HG03432 (cell line): ENCODE data around the gene NME4.
A peak's percentile ranks its signal among the peaks of the same experiment; 100 is the strongest.

Experiments used
- ATAC-seq: cut with Tn5 transposase; IDR thresholded peaks from one replicate; pipeline ENCODE4 v1.9.1; 2021; ENCODE audit warnings: mild to moderate bottlenecking, moderate library complexity; ENCODE audit not compliant: unreplicated experiment

NME4 gene

DNA sequence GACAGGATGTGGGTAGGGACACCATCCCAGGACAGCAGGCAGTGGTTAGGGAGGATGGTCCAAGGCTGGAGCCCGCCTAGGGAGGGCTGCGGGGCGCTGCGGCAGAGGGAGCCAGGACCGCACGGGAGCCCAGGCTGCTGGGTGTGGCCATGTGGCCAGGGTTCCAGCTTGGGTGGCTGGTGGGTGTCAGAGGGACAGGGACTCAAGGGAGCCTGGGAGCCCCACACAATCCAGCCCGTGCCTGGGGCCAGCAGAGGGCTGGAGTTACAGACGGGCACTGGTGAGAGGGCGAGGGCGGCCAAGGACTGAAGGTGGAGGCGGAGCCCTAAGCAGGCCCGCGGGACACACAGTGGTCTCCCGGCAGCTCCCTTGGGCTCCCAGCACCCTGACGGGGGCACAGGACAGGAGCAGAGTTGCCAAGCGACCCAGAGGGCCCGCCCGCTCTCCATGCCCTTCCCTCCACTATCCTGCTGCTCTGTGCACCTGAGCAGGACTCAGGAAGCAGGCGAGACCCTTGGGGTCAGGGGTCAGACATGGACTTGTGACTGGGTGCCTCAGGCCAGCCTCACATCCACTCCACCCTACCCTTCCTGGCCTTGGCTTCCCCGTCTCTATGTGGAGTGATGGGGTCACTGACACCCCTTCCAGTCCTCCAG, 33.8 kb upstream of the NME4 start:
- ATAC-seq: no peak

DNA sequence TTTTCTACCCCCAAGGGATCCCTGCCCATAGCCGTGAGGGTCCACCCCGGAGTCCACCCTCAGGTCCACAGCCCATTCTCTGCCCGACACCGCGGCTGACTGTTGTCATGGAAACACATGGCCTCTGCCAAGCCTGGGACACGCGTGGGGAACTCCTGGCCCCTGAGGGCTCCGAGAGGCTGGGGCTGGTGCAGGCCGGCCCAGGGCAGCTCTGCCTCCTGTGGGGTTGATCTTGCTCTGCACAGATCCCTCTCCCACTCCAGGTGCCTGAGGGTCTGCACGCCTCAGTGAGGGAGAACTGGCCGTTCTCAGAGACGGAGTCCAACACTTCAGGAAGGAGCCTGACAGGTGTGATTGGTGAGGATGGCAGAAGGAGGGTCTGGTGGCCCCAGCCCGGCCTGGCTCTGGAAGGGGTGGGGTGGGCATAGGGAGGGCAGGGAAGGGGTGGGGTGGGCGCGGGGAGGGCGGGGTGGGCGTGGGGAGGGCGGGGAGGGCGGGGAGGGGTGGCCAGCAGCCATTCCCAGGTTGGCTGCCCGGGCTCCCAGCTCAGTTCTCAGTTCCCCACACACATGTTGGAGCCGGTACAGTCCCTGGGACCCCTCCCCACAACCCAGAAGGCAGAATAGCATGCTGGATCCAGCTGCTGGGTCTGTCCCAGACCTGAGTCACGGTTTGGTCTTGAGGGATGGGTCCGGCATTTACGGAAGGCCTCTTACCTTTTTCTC, 33.1 kb upstream of the NME4 start:
- no peak for ATAC-seq

DNA sequence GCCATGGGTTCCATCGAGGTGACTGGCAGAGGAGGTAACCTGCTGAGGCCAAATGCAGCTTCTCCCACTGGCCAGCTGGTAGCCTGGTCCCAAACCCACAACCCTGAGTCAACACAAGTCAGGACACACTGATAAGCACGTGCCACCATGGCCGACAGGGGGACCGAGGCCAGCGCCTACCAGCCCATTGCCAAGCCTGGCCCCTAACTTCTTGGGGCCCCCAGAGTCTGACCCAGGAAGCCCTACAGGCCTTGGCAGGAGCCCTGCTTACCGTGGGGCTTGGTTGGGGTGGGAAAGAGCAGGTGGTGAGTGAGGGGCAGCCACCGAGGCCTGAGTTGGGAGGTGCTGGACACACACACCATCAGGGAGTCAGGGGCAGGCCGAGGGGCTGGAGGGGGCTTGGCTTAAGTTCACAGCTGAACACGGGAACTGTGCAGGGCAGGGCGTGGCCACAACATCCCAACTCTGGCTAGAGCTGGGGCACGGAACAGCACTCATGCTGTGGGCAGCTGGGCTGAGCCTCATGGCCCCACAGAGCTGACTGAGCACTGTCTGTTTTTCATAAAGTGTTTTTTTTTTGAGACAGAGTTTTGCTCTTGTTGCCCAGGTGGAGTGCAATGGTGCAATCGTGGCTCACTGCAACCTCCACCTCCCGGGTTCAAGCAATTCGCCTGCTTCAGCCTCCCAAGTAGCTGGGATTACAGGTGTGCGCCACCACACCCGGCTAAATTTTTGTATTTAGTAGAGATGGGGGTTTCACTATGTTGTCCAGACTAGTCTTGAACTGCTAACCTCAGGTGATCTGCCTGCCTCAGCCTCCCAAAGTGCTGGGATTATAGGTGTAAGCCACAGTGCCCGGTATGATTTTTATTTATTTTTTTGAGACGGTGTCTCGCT, 32.2 kb upstream of the NME4 start:
- ATAC-seq: no peak

DNA sequence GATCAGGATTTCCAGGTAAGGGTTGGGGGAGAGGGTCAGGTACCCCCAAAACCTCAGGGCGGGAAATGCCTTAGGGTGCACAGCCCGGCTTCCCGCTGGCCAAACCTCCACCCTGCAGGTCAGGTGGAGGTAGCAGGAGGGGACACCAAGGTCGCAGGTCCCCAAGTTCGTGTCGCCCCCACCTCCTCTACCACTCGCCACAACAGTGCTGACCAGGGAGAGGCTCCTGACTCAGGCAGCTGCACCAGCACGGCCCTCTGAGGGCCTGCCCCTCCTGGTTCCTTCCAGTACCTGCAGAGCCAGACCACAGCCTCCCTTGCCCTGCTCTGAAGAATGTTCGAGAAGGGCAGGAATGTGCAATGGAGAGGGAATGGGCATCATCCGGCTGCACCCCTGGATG, 30.5 kb upstream of the NME4 start:
- no peak for ATAC-seq

DNA sequence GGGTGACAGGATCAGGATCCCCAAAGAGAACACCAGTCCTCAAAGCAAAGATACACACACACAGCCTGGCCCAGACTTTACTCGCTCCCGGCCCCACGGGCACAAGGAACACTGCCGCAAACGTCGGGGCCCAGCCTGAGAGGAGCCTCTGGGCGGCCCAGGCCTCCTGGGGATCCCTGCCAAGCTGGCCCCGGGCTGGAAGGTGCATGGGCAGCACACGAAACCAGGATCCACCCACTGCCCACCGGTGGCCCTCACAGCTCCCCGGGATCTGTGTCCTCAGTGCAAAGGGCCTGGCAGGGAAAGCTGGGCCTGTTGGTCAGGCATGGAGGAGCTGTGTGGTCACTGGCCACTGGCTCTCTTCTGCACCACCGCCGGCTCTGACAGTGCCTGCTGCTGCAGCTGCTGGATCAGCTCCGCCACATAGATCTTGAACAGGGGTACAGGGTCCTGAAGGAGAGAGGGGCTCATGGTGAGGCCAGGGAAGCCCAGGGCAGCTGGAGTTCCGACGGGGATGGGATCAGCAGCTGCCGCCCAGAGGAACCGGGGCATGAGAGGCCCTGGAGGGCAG, 29.6 kb upstream of the NME4 start:
- no peak for ATAC-seq

DNA sequence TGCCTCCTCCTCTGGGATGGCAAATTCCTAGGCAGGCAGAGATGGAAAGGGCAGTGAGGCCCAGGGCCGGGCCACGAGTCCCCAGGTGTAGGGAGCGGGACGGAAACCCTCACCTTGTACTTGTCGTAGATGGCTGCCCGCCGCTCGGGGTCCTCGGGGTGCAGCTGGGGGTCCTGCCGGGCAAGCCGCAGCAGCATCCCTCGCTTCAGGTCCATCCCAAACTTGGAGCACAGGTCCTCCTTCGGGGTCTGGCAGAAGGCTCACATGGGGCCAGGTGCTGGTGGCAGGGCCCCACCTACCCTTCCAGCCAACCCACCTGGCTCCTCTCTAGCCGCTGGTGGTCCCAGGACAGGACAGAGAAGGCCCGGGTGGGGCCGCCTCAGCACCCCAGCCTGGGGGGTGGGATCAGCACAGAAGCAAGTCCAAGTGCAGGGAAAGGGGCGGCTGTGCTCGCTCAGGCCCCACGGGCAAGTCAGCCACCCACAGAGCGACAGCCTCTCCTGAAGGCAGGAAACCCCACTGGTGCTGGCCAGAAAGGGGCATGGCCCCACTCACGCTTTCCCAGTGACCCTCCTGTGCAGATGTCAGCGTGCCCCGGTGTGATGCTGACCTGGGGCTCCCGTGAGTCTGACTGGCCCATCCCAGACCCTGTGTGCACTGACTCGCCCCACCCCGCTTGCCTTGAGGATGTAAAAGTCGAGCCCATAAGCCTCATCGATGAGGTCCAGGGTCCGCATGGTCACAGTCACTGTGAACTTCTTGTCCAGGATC, 28.4 kb upstream of the NME4 start:
- no peak for ATAC-seq

DNA sequence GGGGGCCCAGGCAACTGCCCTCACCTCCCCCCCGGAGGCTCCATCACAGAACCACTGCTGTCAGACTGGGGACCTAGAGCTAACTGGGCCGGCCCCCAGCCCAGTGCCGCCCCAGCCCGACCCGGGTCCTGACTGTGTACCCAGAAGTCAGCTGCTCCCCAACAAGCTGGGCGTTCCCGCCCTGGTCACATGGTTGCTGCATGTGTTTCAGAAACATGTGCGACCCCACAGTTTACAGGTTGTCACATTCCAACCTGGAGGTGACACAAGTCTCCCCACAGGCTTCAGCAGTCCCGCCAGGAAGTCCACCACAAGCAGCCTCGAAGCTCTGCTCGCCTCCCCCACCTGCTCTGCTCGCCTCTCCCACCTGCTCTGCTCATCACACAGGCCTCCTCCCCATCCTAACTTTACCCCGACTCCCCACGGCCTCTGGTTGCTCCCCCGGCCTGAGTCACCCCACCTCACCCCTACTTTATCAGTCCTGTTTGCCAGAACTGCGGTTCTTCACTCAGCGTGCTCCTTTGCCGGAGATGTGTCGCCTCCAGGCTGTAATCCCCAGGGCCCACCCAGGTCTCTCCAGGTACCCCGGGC, 27.6 kb upstream of the NME4 start:
- ATAC-seq: no peak

DNA sequence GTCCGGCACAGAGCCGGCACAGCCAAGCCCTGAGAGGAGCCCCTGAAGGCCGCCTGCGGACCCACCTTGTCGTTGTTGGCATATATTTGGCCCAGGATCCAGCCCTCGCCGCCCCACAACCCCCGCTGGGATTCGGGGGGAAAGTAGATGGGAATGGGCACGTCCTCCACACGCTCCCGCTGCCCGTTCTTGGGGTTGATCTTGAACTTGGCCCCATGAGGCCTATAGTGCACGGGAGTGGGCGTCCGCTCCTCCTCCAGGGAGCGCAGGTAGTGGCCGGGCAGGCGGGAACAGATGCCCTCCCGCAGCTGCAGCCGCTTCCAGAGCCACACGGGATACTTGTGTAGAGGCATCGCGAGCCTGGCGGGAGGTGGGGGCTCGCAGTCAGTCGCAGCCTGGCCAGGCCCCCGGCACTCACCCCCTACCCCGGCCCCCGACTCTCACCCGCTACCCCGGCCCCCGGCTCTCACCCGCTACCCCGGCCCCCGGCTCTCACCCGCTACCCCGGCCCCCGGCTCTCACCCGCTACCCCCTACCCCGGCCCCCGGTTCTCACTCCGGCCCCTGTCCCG, 27.0 kb upstream of the NME4 start:
- no peak for ATAC-seq

DNA sequence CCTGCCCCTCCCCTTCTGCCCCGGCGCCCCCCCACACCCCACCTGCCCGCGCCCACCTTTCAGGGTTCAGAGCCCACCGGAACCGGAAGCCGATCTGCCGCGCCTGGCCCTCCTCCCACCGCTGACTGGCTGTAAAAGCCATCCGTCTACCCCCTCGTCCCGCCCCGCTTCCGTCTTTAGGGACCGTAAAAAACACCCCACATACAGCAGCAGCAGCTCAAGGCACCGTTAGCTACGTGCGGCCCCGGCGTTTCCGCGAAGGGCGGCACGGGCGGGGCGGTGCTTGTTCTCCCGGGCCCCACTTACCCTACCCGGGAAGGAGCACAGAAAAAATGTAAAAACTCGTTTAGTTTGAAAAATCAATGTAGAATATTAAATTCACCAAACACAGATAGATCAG, 26.6 kb upstream of the NME4 start, which contains the start of gene MRPL28:
TSS of gene MRPL28 (minus strand) at position 96 of the 400 bp plus-strand sequence. CDS start 320 bp downstream, outside the sequence.
- peak; percentile 76 for ATAC-seq

DNA sequence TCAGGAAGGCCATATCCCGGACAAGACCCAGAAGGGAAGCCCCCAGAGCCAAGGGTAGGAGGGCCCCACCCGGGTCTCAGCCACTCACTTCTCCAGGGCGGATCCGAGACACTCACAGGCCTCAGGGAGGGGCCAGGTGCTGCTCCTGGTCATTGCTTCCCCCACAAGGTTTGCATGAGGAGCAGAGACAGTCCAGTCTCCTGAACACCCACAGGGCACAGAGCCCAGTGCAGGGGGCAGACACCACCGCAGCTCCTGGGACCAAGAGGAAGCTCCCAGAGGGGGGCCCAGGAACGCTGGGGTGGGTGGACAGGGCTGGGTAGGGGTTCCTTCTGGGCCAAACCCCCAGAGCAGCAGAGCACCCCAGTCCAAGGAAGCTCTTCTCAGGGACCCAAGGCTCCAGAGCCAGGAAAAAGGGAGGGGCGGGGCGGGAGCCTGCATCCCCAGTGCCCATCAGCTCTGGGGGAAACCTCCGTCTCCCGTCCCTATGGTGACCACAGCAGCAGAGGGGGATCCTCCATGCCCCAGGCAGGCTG, 26.0 kb upstream of the NME4 start:
- no peak for ATAC-seq

DNA sequence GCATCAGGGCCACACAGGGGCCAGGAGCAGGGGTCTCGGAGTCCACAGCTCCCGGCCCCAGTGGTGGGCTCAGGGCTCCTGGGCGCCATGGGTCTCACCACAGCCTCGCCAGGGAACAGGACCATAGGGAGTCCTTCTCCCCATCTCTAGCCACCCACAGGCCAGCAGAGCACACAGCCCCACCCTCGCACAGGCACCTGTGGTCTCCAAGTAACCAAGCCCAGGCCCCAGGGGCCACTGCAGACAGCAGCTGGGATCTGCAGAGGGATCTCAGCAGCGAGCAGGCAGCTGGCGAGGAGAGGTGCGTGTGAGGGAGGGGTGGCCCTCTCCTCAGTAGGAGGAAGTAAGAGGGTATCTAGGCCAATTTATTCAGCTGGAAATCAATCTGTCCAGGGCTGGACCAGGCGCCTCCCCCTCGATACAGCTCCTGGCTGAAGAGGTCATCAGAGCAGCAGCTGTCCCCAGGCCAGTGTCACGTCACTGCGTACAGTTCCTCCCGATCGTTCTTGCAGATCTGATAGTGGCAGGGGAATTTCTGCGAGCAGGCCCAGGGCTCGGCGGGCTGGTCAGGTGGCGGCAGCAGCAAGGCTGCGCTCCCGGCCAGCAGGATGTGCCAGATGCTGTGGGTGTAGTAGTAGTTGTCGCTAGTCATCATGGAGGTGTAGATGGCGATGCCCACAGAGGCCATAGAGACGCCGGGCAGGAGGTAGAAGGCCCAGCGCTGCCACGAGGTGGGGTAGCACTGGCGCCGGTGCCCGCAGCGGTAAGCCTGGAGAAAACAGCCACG, 25.3 kb upstream of the NME4 start:
- no peak for ATAC-seq

DNA sequence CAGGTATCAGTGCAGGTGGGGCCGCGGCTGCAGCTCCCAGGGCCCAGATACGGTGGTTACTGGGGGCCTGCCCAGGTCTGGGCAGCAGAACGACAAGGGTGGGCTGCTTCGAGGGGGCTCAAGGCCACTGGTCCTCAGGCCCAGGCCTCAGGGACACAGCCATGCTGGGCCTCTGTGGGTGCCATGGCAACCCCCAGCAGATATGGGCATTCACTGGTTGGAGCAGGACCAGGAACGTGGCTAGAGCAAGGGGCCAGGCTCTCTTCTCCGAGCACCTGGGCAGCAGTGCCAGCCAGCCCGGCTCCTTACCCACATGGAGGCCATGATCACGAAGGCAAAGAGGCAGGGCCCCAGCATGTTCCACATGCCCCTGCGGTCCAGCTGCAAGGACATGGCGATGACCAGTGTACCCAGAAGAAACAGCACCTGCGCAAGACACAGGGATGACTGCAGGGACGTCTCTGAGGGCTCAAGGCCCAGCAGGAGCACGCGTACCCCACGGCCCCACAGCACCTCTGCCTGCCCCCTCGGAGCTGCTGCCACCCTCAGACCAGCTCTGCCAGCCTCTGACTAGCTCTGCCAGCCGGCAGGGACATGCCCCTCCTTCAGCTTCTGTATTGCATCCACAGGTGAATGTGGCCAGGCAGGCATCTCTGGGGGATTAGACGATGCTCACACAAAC, 24.6 kb upstream of the NME4 start:
- ATAC-seq: no peak

DNA sequence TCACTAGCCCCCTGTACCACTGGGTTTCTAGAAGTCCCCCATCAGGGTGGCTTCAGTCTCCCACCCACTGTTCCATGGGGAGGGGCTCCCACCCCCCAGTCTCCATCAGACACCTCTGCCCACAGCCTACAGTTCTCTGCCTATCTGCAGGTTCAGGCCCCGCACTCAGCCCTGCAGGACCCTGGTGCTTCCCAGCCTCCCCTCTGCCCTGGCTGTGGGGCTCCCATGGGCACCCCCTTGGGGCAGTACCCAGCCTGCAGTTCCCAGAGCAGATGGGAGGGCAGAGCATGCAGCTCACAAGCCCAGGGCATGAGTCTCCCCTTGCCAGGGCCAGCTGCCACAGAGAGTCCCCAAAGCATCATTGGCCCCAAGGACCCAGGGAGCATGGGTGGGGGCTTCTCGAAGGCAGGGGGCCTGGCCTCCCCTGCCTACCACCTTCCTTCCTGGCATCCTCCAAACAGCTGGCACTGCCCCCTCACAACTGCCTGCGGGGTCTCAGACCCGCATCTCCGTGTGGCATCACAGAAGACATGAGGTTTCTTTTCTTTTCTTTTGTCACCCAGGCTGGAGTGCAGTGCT, 23.9 kb upstream of the NME4 start:
- no peak for ATAC-seq

DNA sequence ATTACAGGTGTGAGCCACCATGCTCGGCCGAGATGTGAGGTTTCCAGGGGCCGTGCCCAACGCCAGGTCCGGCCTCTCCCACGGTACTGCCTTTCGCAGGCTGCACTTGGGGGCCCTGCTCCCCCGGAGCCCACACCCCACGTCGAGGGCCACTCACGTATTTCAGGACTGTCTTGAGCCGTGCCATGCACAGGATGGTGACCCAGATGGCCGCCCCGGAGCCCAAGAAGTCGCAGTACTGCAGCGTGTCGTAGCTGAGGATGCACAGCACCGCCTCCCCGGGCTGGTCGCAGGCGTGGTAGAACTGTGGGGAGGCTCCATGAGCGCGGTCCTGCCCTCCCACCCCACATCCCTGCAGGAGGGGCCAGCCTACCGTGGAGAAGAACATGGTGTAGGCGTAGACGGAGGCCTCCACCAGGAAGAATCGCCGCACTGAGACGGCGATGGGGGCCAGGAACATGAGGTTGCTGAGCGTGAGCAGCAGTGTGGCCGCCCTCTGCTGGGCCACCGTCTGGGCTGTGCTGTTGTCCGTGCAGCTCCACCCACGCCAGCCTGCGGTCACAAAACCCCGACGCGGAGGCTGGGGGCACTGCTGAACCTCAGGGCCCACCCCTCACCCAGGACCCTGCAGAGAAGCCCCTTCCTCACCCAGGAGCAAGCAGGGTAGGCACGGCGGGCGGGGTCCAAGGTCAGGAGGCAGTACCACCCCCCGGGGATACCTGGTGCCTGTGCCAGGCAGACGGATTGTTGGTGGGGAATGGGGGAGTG, 23.0 kb upstream of the NME4 start:
- no peak for ATAC-seq

DNA sequence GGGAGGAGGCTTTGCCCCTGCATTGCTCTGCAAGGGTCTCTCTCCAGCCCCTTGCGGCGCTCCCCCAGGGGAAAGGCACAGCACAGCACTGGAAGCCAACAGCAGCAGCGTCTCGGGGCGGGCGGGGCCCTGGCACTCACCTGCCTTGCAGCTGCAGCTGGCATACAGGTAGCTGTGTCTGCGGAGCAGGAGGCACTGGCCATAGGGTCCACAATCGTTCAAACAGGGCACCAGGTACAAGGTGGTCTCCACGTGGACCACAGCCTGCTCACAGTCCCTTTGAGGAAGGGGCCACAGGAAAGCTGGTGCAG, 22.4 kb upstream of the NME4 start:
- ATAC-seq: no peak

DNA sequence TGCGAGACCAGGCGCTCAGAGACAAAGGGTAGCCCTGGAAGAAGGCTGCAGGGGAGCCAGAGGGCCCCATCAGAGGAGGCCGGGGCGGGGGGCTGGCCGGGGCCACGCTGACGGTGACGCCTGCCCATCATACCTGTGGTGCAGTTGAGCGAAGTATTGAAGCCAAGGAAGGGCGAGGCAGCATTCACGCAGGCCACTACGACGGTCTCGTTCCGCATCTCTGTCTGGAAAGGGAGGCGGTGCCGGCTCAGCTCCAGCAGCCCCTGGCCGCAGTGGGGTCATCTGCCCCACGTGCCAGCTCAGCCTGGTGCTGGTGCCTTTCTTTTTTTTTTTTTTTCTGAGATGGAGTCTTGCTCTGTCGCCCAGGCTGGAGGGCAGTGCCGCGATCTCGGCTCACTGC, 21.8 kb upstream of the NME4 start:
- no peak for ATAC-seq
